Activated CD4-positive, alpha-beta T cell treated with anti-CD3 and anti-CD28 coated beads, Interleukin-2, Interleukin-4, amounts not matched to agents 100 ng/mL and 50 ng/mL, durations not matched to agents 16 hours and 8 hours (primary cell): ENCODE results near the gene NANOS2.
"Not testable (repeated sequence)": the region's sequence is repeated elsewhere in the genome, so short reads cannot be mapped to it uniquely, and the experiment has no call there.

ENCODE experiments used
- DNase-seq: peaks from one replicate; pipeline ENCODE4 v3.0.0-alpha.2; 2020; ENCODE audit warnings: low spot score

NANOS2 gene

DNA sequence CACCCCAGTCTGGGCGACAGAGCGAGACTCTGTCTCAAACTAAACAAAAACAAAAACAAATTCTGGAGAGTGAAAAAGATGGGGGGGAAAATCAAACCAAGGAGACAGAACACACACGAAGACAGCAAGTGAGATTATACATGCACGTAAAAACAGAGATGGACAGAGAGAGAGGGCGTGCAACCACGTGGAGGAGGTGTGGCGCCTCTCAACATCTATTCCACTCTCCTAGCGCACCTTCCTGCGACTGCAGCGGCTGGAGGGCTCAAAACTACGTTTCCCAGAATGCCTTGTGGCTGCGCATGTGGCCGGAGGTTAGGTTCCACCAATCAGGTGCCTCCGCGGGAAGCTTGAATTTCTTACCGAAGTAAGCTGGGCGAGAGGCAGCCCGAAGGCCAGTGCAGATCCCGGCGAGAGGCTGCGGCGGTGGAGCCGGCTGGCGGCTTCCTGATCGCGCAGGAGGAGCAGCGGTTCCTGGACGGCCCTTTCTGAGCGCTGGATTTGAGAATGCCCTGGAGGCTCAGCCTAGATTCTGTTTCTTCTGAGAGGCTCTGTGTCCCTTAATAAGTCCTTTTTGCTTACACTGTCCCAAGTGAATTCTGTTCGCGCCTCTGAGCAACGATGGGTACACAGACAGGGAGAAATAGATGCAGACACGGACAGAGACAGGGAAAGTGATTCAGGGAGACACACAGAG is 13.1 kb upstream of the NANOS2 start:
- peak; percentile 95 for DNase-seq

DNA sequence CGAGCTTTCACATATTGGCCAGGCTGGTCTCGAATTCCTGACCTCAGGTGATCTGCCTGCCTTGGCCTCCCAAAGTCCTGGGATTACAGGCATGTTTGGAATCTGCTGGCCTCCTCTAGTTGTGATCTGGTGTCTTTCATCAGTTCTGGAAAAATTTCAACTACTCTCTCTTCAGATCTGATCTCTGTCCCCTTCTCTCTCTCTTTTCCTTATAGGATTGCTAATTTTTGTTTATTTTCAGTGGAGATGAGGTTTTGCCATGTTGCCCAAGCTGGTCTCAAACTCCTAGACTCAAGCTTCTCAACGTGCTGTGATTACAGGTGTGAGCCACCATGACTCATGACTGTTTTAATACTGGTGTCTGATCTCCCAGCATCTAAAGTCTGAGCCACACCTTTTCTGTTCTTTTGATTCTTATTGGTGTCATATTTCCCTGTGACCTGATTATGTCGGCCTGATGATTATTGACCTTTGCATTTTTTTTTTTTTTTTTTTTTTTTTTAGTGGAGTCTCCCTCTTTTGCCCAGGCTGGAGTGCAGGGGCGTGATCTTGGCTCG is 10.4 kb upstream of the NANOS2 start:
- DNase-seq = no peak

DNA sequence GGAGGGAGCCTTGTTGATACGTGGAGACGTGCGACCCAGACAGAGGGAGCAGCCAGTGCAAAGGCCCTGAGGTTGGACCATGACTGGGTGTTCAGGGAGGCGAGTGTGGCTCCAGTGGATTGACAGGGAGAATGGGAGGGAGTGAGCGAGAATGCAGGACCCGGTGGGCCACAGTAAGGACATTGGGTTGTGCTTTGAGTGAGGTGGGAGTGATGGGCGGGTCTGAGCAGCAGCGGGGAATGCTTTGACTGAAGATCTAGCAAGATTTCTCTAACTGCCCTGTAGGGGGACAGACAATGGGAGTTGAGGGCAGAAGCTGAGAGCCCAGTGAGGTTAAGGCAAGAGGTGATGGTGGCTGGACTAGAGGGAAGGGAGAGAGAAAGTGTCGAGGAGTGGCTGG is 7.7 kb upstream of the NANOS2 start:
- no peak for DNase-seq

- DNase-seq = no peak
Observed at GRCh38 chr19:45920458-45920857, 5.9 kb upstream of the NANOS2 start.

- no peak for DNase-seq
Observed at GRCh38 chr19:45919678-45920077, 5.1 kb upstream of the NANOS2 start.

GRCh38 chr19:45918721-45919120 is 4.1 kb upstream of the NANOS2 start:
- DNase-seq = no peak

DNA sequence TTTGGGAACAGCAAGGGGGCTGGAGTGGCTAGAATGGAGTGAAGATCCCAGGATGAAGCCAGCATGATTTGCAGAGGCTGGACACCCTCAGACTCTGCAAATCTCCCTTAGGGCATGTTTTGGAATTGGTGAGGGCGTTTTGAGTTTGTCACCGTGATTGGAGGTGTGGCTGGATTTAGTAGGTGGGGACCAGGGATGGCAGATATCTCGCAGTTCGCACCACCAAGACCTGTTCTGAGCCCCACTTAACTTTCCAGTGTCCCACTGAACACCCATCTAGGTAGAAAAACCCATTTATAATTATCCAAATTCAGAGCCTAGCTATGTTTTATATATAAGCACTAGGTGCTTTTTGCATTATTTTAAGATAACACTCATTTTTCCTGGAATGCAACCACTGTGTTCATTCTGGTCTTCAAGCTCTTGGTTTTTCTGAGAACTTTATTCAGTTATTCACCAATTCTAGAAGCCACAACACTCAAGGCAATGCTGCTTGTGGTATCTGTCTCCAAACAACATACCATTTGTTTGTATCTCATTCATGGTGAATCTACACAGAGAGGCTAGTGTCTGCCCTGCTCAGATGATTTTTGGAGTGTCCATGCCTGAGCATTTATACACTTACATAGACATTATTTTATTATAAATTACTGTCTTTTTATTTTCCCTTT is 3.0 kb upstream of the NANOS2 start:
- peak; percentile 66 for DNase-seq

- no peak for DNase-seq
Observed at GRCh38 chr19:45911291-45911690, 3.3 kb downstream of the NANOS2 start.

GRCh38 chr19:45908956-45909355 is 5.6 kb downstream of the NANOS2 start:
- no peak for DNase-seq

DNA sequence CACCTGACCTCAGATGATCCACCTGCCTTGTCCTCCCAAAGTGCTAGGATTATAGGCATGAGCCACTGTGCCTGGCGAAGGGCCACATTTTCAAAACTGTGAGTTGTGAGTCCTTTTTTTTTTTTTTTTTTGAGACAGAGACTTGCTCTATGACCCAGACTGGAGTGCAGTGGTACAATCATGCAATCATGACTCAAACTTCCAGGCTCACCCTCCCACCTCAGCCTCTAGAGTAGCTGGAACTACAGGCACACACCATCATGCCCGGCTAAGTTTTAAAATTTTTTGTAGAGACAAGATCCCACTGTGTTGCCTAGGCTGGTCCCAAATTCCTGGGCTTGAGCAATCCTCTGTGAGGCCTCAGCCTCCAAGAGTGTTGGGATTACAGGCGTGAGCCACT is 8.4 kb downstream of the NANOS2 start:
- DNase-seq = no peak

DNA sequence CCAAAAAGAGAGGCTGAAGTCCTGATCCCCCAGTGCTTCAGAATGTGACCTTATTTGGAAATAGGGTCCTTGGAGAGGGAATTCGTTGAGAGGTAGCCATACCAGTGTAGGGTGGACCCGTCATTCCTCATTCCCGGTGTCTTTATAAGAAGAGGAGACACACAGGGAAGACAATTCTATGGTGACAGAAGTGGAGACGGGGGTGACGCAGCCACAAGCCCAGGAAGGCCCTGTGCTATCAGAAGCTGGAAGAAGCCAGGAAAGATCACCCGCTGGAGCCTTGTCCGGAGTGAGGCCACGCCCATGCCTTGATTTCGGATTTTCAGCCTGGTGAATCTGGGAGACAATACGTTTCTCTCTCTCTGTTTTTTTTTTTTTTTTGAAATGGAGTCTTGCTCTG is 9.6 kb downstream of the NANOS2 start:
- no peak for DNase-seq

- DNase-seq = peak; percentile 100
Observed at GRCh38 chr19:45902651-45903625, 11.6 kb downstream of the NANOS2 start.

DNA sequence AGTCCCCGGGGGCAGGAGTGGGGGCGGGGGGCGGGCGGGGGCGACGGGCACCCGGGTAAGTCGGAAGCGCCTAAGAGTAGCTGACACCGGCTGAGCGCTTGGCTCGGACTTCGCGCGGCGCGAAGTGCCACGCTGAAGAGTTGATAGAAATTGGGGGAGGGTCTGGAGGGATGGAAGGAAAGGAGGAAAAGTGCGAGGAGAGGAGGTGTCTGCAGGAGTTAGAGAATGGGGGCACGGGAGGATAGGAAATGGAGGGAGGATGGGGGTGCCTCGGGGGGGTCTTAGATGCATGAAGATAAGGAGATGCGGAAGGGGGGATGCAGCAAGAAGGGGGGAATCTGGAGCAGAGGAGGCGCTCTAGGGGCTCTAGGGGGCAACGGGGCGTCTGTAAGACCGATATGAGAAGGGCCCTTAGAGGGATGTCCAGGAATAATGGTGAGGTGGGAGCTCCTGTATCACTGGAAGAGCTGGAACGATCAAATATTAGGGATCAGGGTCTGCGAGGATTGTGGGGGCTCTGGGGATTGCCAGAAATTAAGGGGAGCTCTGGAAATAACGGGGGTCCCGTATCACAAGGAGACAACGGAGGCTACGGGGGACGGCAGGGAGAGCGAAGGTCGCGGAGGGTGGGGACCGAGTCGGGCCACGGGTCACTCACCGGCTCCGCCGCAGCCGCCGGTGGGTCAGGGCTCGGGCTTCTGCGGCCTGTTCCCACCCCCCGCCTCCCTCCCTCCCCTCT is 12.5 kb downstream of the NANOS2 start, which contains the start of gene MYPOP:
Gene MYPOP (minus strand): TSS at position 702 of the 739 bp plus-strand sequence. CDS start 840 bp downstream, outside the sequence.
- DNase-seq = no peak

GRCh38 chr19:45901432-45901911 is 13.1 kb downstream of the NANOS2 start:
- DNase-seq = no peak

DNA sequence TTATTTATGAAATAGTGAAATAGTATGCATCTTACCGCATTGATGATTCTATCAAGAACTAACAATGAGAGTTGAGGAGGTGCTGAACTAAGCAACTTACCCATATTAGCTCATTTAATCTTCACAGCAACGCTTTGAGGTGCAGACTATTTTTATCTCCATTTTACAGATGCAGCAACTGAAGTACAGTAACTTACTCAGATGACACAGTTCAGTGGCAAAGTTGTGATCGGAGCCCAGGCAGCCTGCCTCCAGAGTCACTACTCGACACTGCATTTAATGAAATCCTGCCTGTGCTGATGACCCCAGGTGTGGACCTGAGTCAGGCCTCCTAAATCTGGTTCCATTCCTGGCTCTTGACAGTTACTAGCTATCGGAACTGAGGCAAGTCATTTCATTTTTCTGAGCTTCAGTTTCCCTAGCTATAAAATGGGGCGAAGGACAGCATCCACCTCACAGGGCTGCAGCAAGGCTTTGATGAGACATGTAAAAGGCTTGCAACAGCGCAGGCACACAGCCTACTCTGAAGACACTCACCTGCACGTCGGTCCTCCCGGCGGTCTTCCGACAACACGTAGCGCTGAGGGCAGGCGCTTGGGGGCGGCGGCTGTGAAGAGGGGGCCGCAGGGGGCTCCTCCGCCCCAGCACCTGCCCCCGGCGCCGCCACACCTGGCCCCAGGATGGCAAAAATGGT is 13.7 kb downstream of the NANOS2 start:
- no peak for DNase-seq

DNA sequence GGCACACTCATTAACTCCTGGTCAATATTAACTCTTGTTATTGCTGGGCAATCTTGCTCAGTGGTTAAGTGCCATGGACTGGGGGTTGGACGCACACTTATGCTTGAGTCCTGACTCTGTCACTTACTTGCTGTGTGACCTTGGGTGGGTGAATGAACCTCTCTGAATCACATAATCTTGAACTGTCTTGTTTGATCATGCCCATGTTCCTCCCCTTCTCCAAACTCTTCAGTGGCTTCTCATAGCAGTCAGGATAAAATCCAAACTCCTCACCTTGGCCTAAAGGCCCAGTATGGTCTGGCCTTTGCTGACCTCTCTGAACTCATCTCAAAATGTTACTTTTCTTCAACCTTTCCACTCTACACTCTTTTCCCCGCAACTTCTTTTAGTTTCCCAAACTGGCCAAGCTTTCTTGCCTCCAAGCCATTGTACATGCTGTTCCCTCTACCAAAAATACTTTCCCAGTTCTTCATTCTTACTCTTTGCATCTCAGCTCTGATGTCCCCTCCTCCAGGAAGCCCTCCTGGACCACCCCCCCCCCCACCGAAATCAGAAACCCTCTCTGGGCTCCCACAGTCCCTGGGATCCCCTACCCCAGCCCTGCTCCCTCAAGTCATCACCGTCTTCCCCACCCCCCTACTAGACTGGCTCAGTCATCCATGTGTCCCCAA is 14.5 kb downstream of the NANOS2 start:
- DNase-seq = no peak

- no peak for DNase-seq
Observed at GRCh38 chr19:45899253-45899652, 15.3 kb downstream of the NANOS2 start.

DNA sequence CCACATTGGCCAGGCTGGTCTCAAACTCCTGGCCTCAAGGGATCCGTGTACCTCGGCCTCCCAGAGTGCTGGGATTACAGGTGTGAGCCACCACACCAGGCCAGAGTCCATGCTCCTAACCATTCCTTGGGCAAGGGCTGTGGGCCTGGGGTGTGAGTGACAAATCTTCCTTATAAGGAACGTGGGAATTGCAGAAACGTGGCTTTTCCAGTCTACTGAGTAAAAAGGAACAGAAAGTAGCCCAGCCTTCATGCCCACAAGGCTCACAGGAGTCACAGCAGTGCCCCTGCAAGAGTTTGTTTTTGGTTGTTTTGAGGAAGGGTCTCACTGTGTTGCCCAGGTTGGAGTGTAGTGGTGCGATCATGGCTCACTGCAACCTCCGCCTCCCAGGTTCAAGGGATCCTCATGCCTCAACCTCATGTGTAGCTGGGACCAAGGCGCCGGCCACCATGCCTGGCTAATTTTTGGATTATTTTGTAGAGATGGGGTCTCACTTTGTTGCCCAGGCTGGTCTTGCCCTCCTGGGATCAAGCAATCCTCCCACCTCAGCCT is 17.2 kb downstream of the NANOS2 start:
- no peak for DNase-seq

DNA sequence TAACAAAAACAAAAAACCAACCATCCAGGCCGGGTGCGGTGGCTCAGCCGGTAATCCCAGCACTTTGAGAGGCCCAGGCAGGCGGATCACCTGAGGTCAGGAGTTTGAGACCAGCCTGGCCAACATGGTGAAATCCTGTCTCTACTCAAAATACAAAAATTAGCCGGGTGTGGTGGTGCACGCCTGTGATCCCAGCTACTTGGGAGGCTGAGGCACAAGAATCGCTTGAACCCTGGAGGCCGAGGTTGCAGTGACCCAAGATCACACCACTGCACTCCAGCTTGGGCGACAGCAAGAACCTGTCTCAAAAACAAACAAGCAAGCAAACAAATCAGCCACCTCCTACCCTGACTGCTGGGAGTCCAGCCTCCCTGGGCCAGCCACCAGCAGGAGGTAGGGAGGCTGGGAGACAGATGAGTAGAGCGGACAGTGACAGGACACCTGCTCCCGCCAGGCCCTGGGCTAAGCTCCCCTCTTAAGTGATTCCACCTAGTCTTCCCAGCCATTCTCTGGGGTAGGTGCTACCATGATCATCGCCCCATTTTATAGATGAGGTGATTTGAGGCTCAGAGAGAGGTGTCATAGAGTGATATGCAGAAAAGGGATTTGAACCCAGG is 18.5 kb downstream of the NANOS2 start:
- DNase-seq = not testable (repeated sequence)
